Measurements from ENCODE around the gene BCL2.

- TF ChIP-seq, protein P1, sequence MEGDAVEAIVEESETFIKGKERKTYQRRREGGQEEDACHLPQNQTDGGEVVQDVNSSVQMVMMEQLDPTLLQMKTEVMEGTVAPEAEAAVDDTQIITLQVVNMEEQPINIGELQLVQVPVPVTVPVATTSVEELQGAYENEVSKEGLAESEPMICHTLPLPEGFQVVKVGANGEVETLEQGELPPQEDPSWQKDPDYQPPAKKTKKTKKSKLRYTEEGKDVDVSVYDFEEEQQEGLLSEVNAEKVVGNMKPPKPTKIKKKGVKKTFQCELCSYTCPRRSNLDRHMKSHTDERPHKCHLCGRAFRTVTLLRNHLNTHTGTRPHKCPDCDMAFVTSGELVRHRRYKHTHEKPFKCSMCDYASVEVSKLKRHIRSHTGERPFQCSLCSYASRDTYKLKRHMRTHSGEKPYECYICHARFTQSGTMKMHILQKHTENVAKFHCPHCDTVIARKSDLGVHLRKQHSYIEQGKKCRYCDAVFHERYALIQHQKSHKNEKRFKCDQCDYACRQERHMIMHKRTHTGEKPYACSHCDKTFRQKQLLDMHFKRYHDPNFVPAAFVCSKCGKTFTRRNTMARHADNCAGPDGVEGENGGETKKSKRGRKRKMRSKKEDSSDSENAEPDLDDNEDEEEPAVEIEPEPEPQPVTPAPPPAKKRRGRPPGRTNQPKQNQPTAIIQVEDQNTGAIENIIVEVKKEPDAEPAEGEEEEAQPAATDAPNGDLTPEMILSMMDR (IDR thresholded peaks at IDR 0.05; ENCODE audit: low read depth, low read length), result no peak
- TF ChIP-seq EZH2phosphoT487 (IDR thresholded peaks at IDR 0.05; ENCODE audit: low read depth), result no peak
Measured at GRCh38 chr18:63346031-63346430, 26.5 kb upstream of the BCL2 start.
